GM12801 (cell line): ENCODE measurements around the gene CSPG4.

Experiments used
- TF ChIP-seq, protein P1 (sequence below): IDR thresholded peaks from one replicate; pipeline ENCODE4 v1.5.1; 2011; ENCODE audit warnings: control low read depth; ENCODE audit not compliant: insufficient read length; ENCODE audit errors: extremely low read depth

The CSPG4 gene

DNA sequence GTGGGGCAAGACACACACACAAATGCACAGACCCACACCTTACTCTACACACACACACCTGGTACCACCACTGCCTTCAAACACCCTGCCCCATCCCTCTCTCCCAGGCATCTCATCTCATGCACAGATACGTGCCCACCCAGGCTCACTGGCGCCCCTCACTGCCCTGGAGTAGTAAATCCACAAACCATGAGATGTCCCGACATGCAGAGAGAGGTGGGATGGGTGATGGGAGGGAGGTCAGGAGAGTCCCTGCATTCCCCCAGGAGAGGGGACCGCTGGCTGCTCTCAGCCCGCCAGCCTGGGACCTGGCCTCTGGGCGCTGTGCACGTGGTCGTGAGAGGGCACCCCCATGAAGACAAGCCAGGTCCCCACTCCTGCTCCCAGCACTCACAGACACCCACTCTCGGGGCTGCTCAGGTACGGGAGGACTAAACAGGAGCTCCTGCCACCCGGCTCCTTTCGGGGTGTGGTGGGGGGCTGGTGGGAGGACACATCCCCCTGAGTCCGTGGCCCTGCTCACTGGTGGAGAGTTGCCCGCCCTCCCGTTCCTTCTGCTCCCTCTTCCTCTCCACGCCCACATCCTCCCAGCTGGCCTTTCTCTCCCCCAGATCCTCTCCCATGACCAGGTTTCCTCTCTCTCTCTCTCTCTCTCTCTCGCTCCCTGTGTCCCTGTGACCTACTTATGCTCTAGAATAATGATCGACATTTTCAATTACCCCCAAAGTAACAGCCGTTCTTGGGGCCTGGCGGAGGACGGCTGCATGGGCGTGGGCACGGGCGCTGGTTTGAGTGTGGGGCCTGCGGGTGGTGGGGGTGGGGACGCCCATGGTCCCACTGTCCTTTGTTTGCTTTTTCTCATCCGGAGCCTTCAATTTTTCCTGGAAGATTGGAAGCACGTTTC is 18.9 kb upstream of the CSPG4 start:
- TF ChIP-seq, protein P1, sequence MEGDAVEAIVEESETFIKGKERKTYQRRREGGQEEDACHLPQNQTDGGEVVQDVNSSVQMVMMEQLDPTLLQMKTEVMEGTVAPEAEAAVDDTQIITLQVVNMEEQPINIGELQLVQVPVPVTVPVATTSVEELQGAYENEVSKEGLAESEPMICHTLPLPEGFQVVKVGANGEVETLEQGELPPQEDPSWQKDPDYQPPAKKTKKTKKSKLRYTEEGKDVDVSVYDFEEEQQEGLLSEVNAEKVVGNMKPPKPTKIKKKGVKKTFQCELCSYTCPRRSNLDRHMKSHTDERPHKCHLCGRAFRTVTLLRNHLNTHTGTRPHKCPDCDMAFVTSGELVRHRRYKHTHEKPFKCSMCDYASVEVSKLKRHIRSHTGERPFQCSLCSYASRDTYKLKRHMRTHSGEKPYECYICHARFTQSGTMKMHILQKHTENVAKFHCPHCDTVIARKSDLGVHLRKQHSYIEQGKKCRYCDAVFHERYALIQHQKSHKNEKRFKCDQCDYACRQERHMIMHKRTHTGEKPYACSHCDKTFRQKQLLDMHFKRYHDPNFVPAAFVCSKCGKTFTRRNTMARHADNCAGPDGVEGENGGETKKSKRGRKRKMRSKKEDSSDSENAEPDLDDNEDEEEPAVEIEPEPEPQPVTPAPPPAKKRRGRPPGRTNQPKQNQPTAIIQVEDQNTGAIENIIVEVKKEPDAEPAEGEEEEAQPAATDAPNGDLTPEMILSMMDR = no peak

DNA sequence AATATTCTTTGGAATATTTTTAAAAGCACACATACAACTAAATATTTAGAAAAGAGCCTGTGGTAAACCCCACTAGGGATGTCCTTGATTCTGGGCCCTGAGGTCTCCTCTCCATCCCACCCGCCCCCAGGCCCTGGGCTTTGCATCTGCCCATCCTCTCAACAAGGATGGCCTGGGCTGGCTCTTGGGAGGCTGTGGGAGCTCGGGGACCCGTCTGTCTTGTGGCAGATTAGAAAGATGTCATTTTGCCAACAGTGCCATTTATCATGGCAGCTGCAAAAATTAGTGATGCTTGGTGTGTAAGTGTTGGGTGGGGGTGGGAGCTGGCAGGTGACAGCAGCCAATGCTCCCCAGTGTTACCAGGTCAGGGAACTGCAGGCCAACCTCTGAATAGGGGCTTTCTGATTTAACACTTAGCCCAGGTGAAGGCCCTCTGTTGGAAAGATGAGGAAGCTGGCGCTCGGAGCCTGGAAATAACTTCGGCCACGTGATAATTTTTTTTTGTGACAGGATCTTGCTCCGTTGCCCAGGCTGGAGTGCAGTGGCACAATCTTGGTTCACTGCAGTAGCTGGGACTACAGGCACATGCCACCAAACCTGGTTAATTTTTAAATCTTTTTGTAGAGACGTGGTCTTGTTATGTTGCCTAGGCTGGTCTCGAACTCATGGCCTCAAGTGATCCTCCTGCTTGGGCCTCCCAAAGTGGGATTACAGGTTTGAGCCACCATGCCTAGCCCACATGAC is 16.9 kb upstream of the CSPG4 start:
- TF ChIP-seq, protein P1 = no peak

DNA sequence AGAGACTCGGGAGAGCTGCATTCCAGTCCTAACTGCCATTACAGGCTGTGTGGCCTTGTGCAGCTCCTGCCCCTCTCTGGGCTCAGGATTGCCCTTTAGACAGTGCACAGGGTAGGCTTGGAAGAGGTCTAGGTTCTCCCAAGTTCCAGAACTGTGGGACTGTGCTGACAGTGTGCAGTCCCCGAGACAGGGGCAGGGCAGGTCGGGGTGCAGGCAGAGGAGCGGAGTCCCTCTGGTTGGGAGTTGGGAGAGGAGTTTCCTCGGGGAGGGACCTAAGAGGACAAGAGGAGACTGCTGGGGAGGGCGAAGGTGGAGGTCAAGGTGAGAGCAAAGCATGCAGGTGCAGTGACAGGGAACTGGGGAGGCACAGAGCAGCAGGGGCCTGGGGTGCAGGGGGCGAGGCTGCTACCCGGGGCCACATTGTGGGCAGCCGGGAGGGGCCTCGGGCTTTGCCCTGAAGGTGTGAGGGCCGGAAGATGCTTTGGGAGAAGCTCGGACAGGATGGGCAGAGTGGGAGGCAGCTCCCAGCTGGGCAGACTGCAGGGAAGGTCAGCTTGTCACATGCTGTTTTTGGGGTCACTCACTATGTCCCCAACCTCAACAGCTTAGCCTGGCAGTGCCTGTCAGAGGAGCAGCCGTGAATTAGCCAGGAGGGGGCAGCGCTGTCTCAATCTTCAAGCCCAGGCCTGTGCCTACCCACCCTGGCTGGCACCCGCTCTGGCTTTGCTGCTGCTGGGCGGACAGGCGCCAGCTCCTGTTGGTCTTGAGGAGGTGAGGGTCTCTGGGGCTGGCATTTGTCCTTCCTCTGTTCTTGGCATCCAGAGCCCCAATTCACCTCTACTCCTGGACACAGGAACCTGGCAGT is 15.4 kb upstream of the CSPG4 start:
- TF ChIP-seq, protein P1 = no peak

DNA sequence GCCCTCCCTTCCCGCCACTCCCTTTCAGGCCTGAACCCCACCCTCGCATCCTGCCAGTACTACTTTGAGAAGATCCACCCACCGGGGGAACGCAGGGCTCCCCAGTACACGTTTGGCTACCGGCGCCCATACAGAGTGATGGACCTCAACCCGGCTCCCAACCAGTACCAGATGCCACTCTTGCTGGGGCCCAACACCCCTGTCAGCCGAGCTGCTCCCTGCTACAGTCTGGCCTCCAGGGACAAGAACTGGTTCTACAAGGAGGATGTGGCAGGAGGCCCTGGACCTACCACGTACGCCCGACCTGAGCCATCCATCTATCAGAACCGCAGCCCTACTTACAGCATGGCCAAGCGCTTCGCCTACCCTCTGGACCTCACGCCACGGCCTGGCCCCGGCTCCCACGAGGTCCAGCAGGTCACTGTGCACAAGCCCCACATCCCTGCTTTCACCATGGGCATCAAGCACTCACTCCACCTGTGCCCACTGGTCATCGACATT is 14.4 kb upstream of the CSPG4 start:
- TF ChIP-seq, protein P1 = no peak

DNA sequence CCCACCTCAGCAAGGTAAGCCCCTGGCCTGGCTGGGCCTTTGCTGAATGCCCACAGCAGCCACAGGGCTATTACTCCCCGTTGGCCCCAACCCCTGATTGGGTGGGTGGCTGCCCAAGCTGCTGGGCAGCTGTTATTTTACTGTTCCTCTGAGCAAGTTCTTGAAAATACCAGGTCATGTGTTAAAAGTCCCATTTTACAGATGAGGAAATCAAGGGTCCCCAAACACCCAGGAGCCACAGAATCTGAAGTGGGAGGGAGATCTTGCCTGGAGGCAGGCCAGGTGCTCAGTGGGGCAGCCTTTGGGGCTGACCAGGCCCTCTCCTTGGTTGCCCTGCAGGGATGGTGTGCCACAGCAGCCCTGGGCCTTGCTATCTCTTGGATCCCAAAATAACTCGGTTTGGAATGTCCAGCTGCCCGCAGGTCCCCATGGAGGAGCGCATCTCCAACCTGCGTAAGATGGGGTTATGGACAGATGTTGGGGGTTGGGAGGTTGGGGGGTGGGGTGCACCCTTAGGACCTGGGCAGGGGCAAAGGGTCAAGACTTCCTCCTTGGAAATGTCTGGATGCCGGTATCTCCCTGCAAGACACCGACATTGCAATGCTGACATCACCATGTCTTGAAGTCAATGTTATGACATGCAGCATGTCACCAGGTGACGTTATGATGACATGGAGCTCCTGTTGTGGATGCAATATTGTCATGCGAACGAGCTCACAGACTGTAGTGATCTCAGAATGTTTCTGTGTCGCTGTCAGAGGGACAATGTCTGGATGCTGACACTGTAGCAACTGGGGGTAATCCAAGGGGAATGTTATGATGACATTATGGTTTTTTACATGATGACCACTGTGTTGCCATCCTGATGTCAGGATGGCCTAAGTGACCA is 13.3 kb upstream of the CSPG4 start:
- TF ChIP-seq, protein P1 = no peak

DNA sequence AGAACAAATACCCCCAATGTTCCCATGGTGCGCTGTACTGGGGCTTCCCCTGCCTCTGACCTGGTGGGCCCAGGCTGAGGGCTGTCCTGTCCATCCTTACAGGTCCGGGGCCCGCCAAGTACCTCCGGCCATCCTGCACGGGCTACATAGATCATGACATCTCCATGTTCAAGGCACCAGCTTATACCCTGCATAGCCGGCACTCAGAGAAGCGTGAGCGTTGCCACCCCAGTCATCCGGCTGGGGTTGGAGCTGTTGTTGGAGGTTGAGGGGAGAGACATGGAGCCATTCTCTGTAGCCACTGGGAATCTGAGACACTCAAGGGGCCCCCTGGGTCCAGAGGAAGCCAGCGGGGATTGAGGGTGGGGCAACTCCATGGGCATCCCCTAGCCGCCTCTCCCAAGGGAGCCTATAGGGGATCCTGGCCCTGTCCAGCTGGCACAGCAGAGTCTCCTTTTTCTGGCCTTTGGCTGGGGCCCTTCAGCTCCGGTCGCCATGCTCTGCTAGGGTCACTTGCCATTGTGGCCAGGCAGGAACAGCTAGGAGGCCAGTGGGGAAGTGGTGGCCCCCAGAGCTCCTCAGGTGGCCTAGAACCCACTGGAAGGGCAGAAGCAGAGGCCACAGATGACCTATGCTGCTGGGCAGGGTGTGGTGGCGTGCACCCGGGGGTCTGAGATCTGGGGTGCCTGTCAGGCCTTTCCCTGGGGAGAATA is 12.5 kb upstream of the CSPG4 start:
- TF ChIP-seq, protein P1 = no peak
